IMR-90 (cell line): Measurements from ENCODE around the gene RXYLT1. TPM values are rescaled to one million over a fixed set of nuclear protein-coding genes. Genes with fewer than 3 reads are reported as not detected.

ENCODE experiments used
- ATAC-seq: fragments of 200-7000 bp; cut with Tn5 transposase; 2 replicates; pipeline ENCODE4 v1.9.1; 2020; ENCODE audit warnings: low read depth, mild to moderate bottlenecking, moderate library complexity
- BruUV-seq: library from RNA; stranded (reverse); fragments of 400-500 nt; replicated peaks from 2 replicates; lab custom pipeline; 2021; lab: Mats Ljungman, UMichigan
- CTCF ChIA-PET: fragments of 300-600 bp; formaldehyde crosslinking; extraction: SDS; loops from one replicate; lab custom pipeline; 2021; ENCODE audit warnings: antibody characterized with exemption; lab: Yijun Ruan, JAX
- POLR2A ChIA-PET: fragments of 300-600 bp; sonication (Branson Sonifier 250); formaldehyde crosslinking; loops from one replicate; lab custom pipeline; 2022; ENCODE audit warnings: antibody characterized with exemption; ENCODE audit not compliant: unreplicated experiment; lab: Charles Lee
- DNase-seq: peaks from one replicate; pipeline ENCODE4 v3.0.0; 2013
- H2AFZ ChIP-seq: replicated peaks from 2 replicates; pipeline ENCODE3; 2013; ENCODE audit warnings: low read length, mild to moderate bottlenecking; ENCODE audit not compliant: poor library complexity
- H2AK5ac ChIP-seq: 2 replicates; pipeline ENCODE4 v1.6.1; 2013; ENCODE audit warnings: low read depth, low read length, inconsistent platforms
- H2AK9ac ChIP-seq: replicated peaks from 2 replicates; pipeline ENCODE3; 2013; ENCODE audit warnings: mild to moderate bottlenecking, low read depth, low read length, moderate library complexity; ENCODE audit not compliant: poor library complexity
- H2BK120ac ChIP-seq: 2 replicates; pipeline ENCODE4 v1.6.1; 2013; ENCODE audit warnings: low read depth, low read length, inconsistent platforms
- H2BK15ac ChIP-seq: 3 replicates; pipeline ENCODE4 v1.6.1; 2013; ENCODE audit warnings: low read depth, low read length, inconsistent platforms
- H2BK20ac ChIP-seq: 2 replicates; pipeline ENCODE4 v1.6.1; 2013; ENCODE audit warnings: low read depth, mild to moderate bottlenecking, inconsistent platforms, low read length, moderate library complexity
- H2BK5ac ChIP-seq: 2 replicates; pipeline ENCODE4 v1.6.1; 2013; ENCODE audit warnings: mild to moderate bottlenecking, low read depth, low read length, inconsistent platforms; ENCODE audit not compliant: poor library complexity, severe bottlenecking
- H3K14ac ChIP-seq: replicated peaks from 2 replicates; pipeline ENCODE4 v1.6.1; 2013; ENCODE audit warnings: low read depth, low read length, inconsistent platforms
- H3K18ac ChIP-seq: 2 replicates; pipeline ENCODE4 v1.6.1; 2013; ENCODE audit warnings: low read depth, low read length, control low read depth
- H3K23ac ChIP-seq: 2 replicates; pipeline ENCODE4 v1.6.1; 2013; ENCODE audit warnings: low read depth, low read length, inconsistent platforms
- H3K27ac ChIP-seq: 2 replicates; pipeline ENCODE4 v1.5.1; 2013; ENCODE audit warnings: mild to moderate bottlenecking, control low read depth, low read length; ENCODE audit not compliant: insufficient read depth
- H3K27me3 ChIP-seq: 2 replicates; pipeline ENCODE4 v1.6.1; 2013; ENCODE audit warnings: low read length; ENCODE audit not compliant: control insufficient read depth, insufficient read depth
- H3K36me3 ChIP-seq: 2 replicates; pipeline ENCODE4 v1.6.1; 2013; ENCODE audit warnings: low read length, mixed read lengths; ENCODE audit not compliant: control insufficient read depth, insufficient read depth
- H3K4ac ChIP-seq: 2 replicates; pipeline ENCODE4 v1.6.1; 2013; ENCODE audit warnings: low read depth, low read length, inconsistent platforms
- H3K4me1 ChIP-seq: 2 replicates; pipeline ENCODE4 v1.6.1; 2013; ENCODE audit warnings: low read length, mixed read lengths; ENCODE audit not compliant: control insufficient read depth, insufficient read depth
- H3K4me2 ChIP-seq: 2 replicates; pipeline ENCODE4 v1.6.1; 2013; ENCODE audit warnings: low read depth, mild to moderate bottlenecking, control low read depth, low read length, moderate library complexity
- H3K4me3 ChIP-seq: 2 replicates; pipeline ENCODE4 v1.5.1; 2013; ENCODE audit warnings: low read depth, mild to moderate bottlenecking, control low read depth, low read length, moderate library complexity; ENCODE audit not compliant: insufficient read depth
- H3K56ac ChIP-seq: 2 replicates; pipeline ENCODE4 v1.6.1; 2013; ENCODE audit warnings: low read length, inconsistent platforms; ENCODE audit not compliant: insufficient read depth; ENCODE audit errors: extremely low read depth
- H3K79me1 ChIP-seq, 2 experiments: 2 replicates each; pipeline ENCODE4 v1.6.1; 2013; ENCODE audit warnings: low read length in 2 of 2, inconsistent platforms in 1 of 2, low read depth in 1 of 2
- H3K9ac ChIP-seq: 2 replicates; pipeline ENCODE4 v1.6.1; 2013; ENCODE audit warnings: low read depth, low read length, control low read depth
- H3K9me1 ChIP-seq: 2 replicates; pipeline ENCODE4 v1.6.1; 2013; ENCODE audit warnings: low read length, inconsistent platforms; ENCODE audit not compliant: insufficient read depth
- H3K9me3 ChIP-seq: 2 replicates; pipeline ENCODE4 v1.6.1; 2013; ENCODE audit warnings: low read length; ENCODE audit not compliant: control insufficient read depth, insufficient read depth
- H4K20me1 ChIP-seq: 2 replicates; pipeline ENCODE4 v1.6.1; 2013; ENCODE audit warnings: low read length, inconsistent platforms; ENCODE audit not compliant: insufficient read depth
- H4K5ac ChIP-seq: 2 replicates; pipeline ENCODE4 v1.6.1; 2013; ENCODE audit warnings: mild to moderate bottlenecking, low read depth, low read length, control low read depth
- H4K8ac ChIP-seq, 2 experiments: 2 replicates each; pipeline ENCODE4 v1.6.1; 2013; ENCODE audit warnings: low read depth in 2 of 2, low read length in 2 of 2, control low read depth in 1 of 2, inconsistent platforms in 1 of 2
- H4K91ac ChIP-seq: 2 replicates; pipeline ENCODE4 v1.6.1; 2013; ENCODE audit warnings: low read depth, low read length, inconsistent platforms; ENCODE audit not compliant: insufficient read depth
- BHLHE40 ChIP-seq: fragments of 150-350 bp; IDR thresholded peaks from 2 replicates; pipeline ENCODE4 v1.6.1; 2016; ENCODE audit warnings: mild to moderate bottlenecking, low read depth, low read length
- CEBPB ChIP-seq: IDR thresholded peaks from 2 replicates; pipeline ENCODE4 v1.6.1; 2012; ENCODE audit warnings: low read depth, low read length, improper control_type of control experiment
- CHD1 ChIP-seq: IDR thresholded peaks from 2 replicates; pipeline ENCODE4 v1.6.1; 2012; ENCODE audit warnings: low read depth, low read length, improper control_type of control experiment
- CTCF ChIP-seq: conservative IDR thresholded peaks from 2 replicates; pipeline ENCODE4 v1.5.1; 2012; ENCODE audit warnings: mild to moderate bottlenecking, low read depth, low read length, improper control_type of control experiment
- ELK1 ChIP-seq: fragments of 150-350 bp; IDR thresholded peaks from 2 replicates; pipeline ENCODE4 v1.6.1; 2016; ENCODE audit warnings: low read depth, mild to moderate bottlenecking, low read length, moderate library complexity, borderline replicate concordance
- FOS ChIP-seq: fragments of 150-350 bp; IDR thresholded peaks from 2 replicates; pipeline ENCODE4 v1.6.1; 2016; ENCODE audit warnings: low read depth, low read length
- MAFK ChIP-seq: IDR thresholded peaks from 2 replicates; pipeline ENCODE4 v1.6.1; 2012; ENCODE audit warnings: low read depth, low read length, improper control_type of control experiment
- MAZ ChIP-seq: IDR thresholded peaks from 2 replicates; pipeline ENCODE4 v1.6.1; 2012; ENCODE audit warnings: low read depth, mild to moderate bottlenecking, low read length, improper control_type of control experiment, moderate library complexity, borderline replicate concordance
- MXI1 ChIP-seq: IDR thresholded peaks from 2 replicates; pipeline ENCODE4 v1.6.1; 2012; ENCODE audit warnings: low read depth, mild to moderate bottlenecking, low read length, moderate library complexity, borderline replicate concordance
- NFE2L2 ChIP-seq: fragments of 150-350 bp; IDR thresholded peaks from 2 replicates; pipeline ENCODE4 v1.6.1; 2016; ENCODE audit warnings: low read depth, mild to moderate bottlenecking, low read length
- POLR2A ChIP-seq: IDR thresholded peaks from 2 replicates; pipeline ENCODE4 v1.6.1; 2012; ENCODE audit warnings: mild to moderate bottlenecking, low read depth, low read length
- RAD21 ChIP-seq: IDR thresholded peaks from 2 replicates; pipeline ENCODE4 v1.6.1; 2012; ENCODE audit warnings: low read length, improper control_type of control experiment
- RCOR1 ChIP-seq: IDR thresholded peaks from 2 replicates; pipeline ENCODE4 v1.6.1; 2012; ENCODE audit warnings: mild to moderate bottlenecking, low read length, improper control_type of control experiment; ENCODE audit not compliant: insufficient replicate concordance
- SMC3 ChIP-seq: fragments of 150-350 bp; IDR thresholded peaks from 2 replicates; pipeline ENCODE4 v1.6.1; 2016; ENCODE audit warnings: low read depth, mild to moderate bottlenecking, antibody characterized with exemption, low read length, moderate library complexity
- USF2 ChIP-seq: fragments of 150-350 bp; IDR thresholded peaks from 2 replicates; pipeline ENCODE4 v1.6.1; 2017; ENCODE audit warnings: mild to moderate bottlenecking, antibody characterized with exemption, low read length, low read depth
- WGBS, 2 experiments: methylation state at CpG; one replicate each; pipeline versions ENCODE4 v1.1.5 to v1.1.7; 2013; ENCODE audit warnings: missing lambda C conversion rate in 2 of 2; ENCODE audit not compliant: insufficient read length in 1 of 2; ENCODE audit errors: extremely low coverage in 2 of 2; 5-methylcytosine and 5-hydroxymethylcytosine counted together
- dilution Hi-C: fragments of 300-500 bp; cut with HindIII; formaldehyde crosslinking; loops from one replicate; pipeline ENCODE4 v1.14.3; 2018; ENCODE audit warnings: low sequenced_read_pairs; ENCODE audit not compliant: unreplicated experiment
- in situ Hi-C: fragments of 300-500 bp; cut with MboI; formaldehyde crosslinking; loops from 3 replicates; pipeline ENCODE4 v1.14.3; 2019; ENCODE audit warnings: low sequenced_read_pairs, inconsistent platforms, mixed read lengths
- intact Hi-C: fragments of 100-400 bp; cut with micrococcal nuclease; formaldehyde crosslinking; loops from 2 replicates; pipeline ENCODE4 v1.10.0; 2022
- polyA plus RNA-seq, 3 experiments: library from polyadenylated mRNA; depleted of rRNA; stranded (reverse); fragments of >200 nt; gene quantifications; 2 replicates each; pipeline ENCODE4 v1.2.3, GENCODE V29; 2012; ENCODE audit warnings: low replicate concordance in 1 of 3
- total RNA-seq: library from RNA; depleted of rRNA; stranded (reverse); fragments of >200 nt; gene quantifications from 2 replicates; pipeline ENCODE4 v1.2.3, GENCODE V29; 2012

RXYLT1 gene
- total and polyA plus RNA-seq, 2 of the 4 experiments (the other 2 are of a cell fraction): 9.0 to 9.5 TPM

DNA sequence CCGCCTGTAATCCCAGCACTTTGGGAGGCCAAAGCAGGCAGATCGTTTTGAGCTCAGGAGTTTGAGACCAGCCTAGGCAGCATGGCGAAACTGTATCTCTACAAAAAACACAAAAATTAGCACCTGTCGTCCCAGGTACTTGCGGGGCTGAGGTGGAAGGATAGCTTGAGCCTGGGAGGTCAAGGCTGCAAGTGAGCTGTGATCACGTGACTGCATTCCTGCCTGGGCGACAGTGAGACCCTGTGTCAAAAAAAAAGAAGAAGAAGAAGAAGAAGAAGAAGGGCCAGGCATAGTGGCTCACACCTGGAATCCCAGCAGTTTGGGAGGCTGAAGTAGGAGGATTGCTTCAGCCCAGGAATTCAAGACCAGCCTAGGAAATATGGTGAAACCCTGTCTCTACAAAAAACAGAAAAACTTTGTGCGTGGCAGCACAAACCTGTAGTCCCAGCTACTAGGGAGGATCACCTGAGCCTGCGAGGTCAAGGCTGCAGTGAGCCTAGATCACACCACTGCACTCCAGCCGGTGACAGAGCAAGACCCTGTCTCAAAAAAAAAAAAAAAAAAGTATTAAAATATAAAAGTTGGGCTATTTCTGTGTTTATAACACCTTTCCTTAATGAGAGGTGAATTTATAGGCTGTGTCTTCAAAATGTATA, 15.5 kb downstream of the RXYLT1 start:
- no peak overlapping the region for H4K5ac ChIP-seq
- H3K4me2 ChIP-seq: no peak overlapping the region
- no peak overlapping the region for H4K8ac ChIP-seq
- no peaks in the 10 kb centered on the region for H3K9me1 ChIP-seq
- no peaks in the 10 kb centered on the region for H3K79me1 ChIP-seq
- H4K91ac ChIP-seq: no peak overlapping the region
- 85% methylated on average over 2 of the region's 10 CpGs; no CpG with 5 or more reads in 1 of the 2 experiments for WGBS, 2 experiments
- DNase-seq (no peak), ATAC-seq (no peak)
- no peak overlapping the region for H2BK15ac ChIP-seq
- no peak overlapping the region for H2BK120ac ChIP-seq
- in situ Hi-C loops (no loop called here), intact Hi-C loops (no loop called here), dilution Hi-C loops (no loop called here)
- no peaks in the 10 kb centered on the region for H3K27me3 ChIP-seq
- ChIA-PET POLR2A (no interaction called here), CTCF (interaction anchor here (0.6 to 0.7 kb wide), 2 partner anchors 8 to 1141 kb away, joined by 3 read pairs; no protein-coding TSS in a partner anchor)
- BruUV-seq: no TSS peak
- H3K4ac ChIP-seq: no peak overlapping the region
- TF ChIP-seq USF2 (no peak), NFE2L2 (no peak), CEBPB (no peak), ELK1 (no peak), CTCF (no peak), BHLHE40 (no peak), RAD21 (no peak), RCOR1 (no peak), FOS (no peak), CHD1 (no peak), POLR2A (no peak), MAFK (no peak), SMC3 (no peak), MAZ (no peak), MXI1 (no peak)
- H2AK9ac ChIP-seq: no peak overlapping the region
- H3K4me3 ChIP-seq: no peak overlapping the region
- no peak overlapping the region for H3K27ac ChIP-seq
- no peaks in the 10 kb centered on the region for H3K4me1 ChIP-seq
- no peak overlapping the region for H3K18ac ChIP-seq
- no peak overlapping the region for H3K56ac ChIP-seq
- peaks cover 4% of the 10 kb centered on the region for H3K36me3 ChIP-seq
- H4K20me1 ChIP-seq: no peaks in the 10 kb centered on the region
- no peaks in the 10 kb centered on the region for H3K9me3 ChIP-seq
- H3K14ac ChIP-seq: no peak overlapping the region
- H2BK5ac ChIP-seq: no peak overlapping the region
- no peak overlapping the region for H2BK20ac ChIP-seq
- no peak overlapping the region for H2AFZ ChIP-seq
- H3K23ac ChIP-seq: no peak overlapping the region
- H3K9ac ChIP-seq: no peak overlapping the region
- H2AK5ac ChIP-seq: no peak overlapping the region
